ENCODE results near the gene MRC2. TPM values are rescaled to one million over a fixed set of nuclear protein-coding genes. Genes with fewer than 3 reads are reported as not detected.

The MRC2 gene
- total RNA-seq, 2 donors from 2014 or later, result 2.0 to 2.1 TPM

- Mint-ChIP-seq H3K36me3 (no peaks in the 10 kb centered on the region), H3K27me3 (peaks cover 11 to 15% of the 10 kb centered on the region in 2 donors), H3K27ac (peak overlapping the region in 1 of 2 donors; percentile 53), H3K4me3 (peak overlapping the region; percentile 74), H3K9me3 (no peaks in the 10 kb centered on the region), H3K4me1 (ENCODE audit: low read depth in 2 of 2) (peaks cover 23 to 25% of the 10 kb centered on the region in 2 donors)
- ATAC-seq (peak in 1 of 2 donors; percentile 1), DNase-seq (ENCODE audit: low spot score) (no peak)
Measured at GRCh38 chr17:62653826-62654761, 26.6 kb downstream of the MRC2 start.

DNA sequence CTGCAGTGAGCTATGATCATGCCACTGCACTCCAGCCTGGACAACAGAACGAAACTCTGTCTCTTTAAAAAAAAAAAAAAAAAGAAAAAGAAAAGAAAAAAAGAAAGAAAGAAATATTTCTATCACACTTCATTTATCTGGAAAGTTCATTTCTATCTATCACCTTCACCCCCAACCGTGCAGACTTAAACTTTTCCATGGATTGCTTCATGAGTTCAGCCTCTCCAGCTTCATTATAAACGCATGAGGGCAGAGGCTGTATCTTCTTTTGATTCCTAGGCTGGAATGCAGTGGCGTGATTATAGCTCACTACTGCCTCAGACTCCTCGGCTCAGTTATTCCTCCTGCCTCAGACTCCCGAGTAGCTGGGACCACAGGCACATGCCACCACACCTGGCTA is 28.2 kb downstream of the MRC2 start:
- DNase-seq (ENCODE audit: low spot score) (no peak), ATAC-seq (no peak)
- Mint-ChIP-seq H3K4me3 (no peak overlapping the region), H3K27me3 (peaks cover 13 to 15% of the 10 kb centered on the region in 2 donors), H3K36me3 (peaks cover 5% of the 10 kb centered on the region), H3K27ac (no peak overlapping the region), H3K9me3 (peaks cover 1% of the 10 kb centered on the region), H3K4me1 (ENCODE audit: low read depth in 2 of 2) (peaks cover 23 to 25% of the 10 kb centered on the region in 2 donors)

DNA sequence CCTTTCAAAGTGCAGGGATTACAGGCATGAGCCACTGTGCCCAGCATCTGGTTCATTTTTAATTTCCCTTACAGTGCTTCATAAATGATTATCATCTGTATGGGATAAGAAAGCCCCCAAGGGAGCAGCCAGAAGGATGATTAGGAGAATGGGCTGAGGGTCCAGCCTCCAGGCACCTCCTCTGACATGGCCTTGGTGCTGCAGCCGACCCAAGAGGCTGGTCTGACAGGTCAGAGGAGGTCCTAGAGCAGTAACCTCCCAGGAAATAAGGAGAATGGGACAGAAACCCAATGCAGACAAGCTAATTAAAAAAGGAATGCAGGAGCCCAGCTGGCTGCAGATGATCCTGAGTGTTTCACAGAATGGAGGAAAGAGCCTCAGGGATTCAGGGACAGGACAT is 29.0 kb downstream of the MRC2 start:
- H3K9me3 Mint-ChIP-seq, result peaks cover 6% of the 10 kb centered on the region
- H3K27me3 Mint-ChIP-seq, result peaks cover 16 to 21% of the 10 kb centered on the region in 2 donors
- DNase-seq (ENCODE audit: low spot score), result no peak
- H3K4me3 Mint-ChIP-seq, result no peak overlapping the region
- ATAC-seq, result no peak
- H3K36me3 Mint-ChIP-seq, result peaks cover 12% of the 10 kb centered on the region
- H3K27ac Mint-ChIP-seq, result no peak overlapping the region
- peaks cover 23 to 25% of the 10 kb centered on the region in 2 donors for H3K4me1 Mint-ChIP-seq (ENCODE audit: low read depth in 2 of 2)

GRCh38 chr17:62657145-62657665 is 29.7 kb downstream of the MRC2 start:
- Mint-ChIP-seq H3K4me1 (ENCODE audit: low read depth in 2 of 2) (peaks cover 20 to 22% of the 10 kb centered on the region in 2 donors), H3K36me3 (peaks cover 14% of the 10 kb centered on the region), H3K27me3 (peaks cover 19 to 24% of the 10 kb centered on the region in 2 donors), H3K4me3 (no peak overlapping the region), H3K27ac (no peak overlapping the region), H3K9me3 (peaks cover 8% of the 10 kb centered on the region)
- no peak for ATAC-seq
- DNase-seq (ENCODE audit: low spot score), result no peak

GRCh38 chr17:62657690-62658089 is 30.2 kb downstream of the MRC2 start:
- no peak for ATAC-seq
- Mint-ChIP-seq H3K27ac (no peak overlapping the region), H3K36me3 (peaks cover 14% of the 10 kb centered on the region), H3K27me3 (peaks cover 19 to 26% of the 10 kb centered on the region in 2 donors), H3K4me1 (ENCODE audit: low read depth in 2 of 2) (peaks cover 15 to 18% of the 10 kb centered on the region in 2 donors), H3K4me3 (no peak overlapping the region), H3K9me3 (peaks cover 8% of the 10 kb centered on the region)
- DNase-seq (ENCODE audit: low spot score), result no peak

GRCh38 chr17:62658136-62658920 is 30.9 kb downstream of the MRC2 start:
- Mint-ChIP-seq H3K27me3 (peaks cover 26 to 28% of the 10 kb centered on the region in 2 donors), H3K4me1 (ENCODE audit: low read depth in 2 of 2) (peaks cover 13 to 18% of the 10 kb centered on the region in 2 donors), H3K9me3 (peaks cover 8% of the 10 kb centered on the region), H3K4me3 (no peak overlapping the region), H3K36me3 (peaks cover 14% of the 10 kb centered on the region), H3K27ac (peak overlapping the region in 1 of 2 donors; percentile 37)
- DNase-seq (ENCODE audit: low spot score) (no peak), ATAC-seq (no peak)

DNA sequence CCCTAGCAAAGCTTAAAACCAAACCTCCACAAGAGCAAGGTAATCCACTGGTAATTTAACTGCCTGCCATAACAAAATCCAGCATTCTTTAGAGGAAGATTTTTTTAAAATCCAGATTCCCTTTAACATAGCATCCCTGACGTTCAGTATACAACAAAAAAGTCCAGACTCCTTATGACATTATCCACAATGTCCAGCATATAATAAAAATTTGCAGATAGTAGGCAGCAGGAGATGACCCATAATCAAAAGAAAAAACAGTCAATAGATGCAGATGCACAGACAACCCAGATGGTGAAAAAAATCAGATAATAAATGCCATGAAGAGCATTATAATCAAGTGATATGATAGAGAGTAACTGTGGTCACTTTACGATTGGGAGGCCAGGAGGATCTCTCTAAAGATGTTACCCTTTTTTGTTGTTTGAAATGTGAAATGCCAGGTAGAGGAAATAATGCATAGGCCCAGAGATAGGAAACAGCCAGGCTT is 33.2 kb downstream of the MRC2 start:
- no peak for DNase-seq (ENCODE audit: low spot score)
- peaks cover 8% of the 10 kb centered on the region for H3K9me3 Mint-ChIP-seq
- no peak overlapping the region for H3K27ac Mint-ChIP-seq
- H3K4me1 Mint-ChIP-seq (ENCODE audit: low read depth in 2 of 2), result peaks cover 8 to 13% of the 10 kb centered on the region in 2 donors
- H3K36me3 Mint-ChIP-seq, result peaks cover 14% of the 10 kb centered on the region
- no peak for ATAC-seq
- H3K4me3 Mint-ChIP-seq, result no peak overlapping the region
- peaks cover 23 to 29% of the 10 kb centered on the region in 2 donors for H3K27me3 Mint-ChIP-seq

DNA sequence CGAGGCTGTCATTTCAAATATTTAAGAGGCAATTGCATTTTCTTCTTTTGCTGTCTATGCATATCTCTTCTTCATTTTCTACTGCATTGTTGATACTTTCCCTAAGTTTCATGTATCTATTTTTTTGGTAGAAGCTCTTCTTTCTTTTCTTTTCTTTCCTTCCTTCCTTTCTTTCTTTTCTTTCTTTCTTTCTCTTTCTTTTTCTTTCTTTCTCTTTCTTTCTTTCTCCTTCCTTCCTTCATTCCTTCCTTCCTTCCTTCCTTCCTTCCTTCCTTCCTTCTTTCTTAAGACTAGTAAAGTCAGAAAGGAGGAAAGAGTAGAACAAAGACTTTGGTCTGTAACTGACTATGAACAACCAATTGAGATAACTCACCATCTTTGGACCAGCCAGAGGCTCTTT is 33.9 kb downstream of the MRC2 start:
- ATAC-seq, result no peak
- Mint-ChIP-seq H3K36me3 (peaks cover 14% of the 10 kb centered on the region), H3K9me3 (peaks cover 8% of the 10 kb centered on the region), H3K4me3 (no peak overlapping the region), H3K4me1 (ENCODE audit: low read depth in 2 of 2) (peaks cover 8 to 13% of the 10 kb centered on the region in 2 donors), H3K27me3 (peaks cover 23 to 29% of the 10 kb centered on the region in 2 donors), H3K27ac (no peak overlapping the region)
- DNase-seq (ENCODE audit: low spot score), result no peak

GRCh38 chr17:62662855-62663254 is 35.4 kb downstream of the MRC2 start:
- no peak for ATAC-seq
- H3K4me3 Mint-ChIP-seq, result no peak overlapping the region
- H3K9me3 Mint-ChIP-seq, result peaks cover 8% of the 10 kb centered on the region
- no peak overlapping the region for H3K27ac Mint-ChIP-seq
- H3K4me1 Mint-ChIP-seq (ENCODE audit: low read depth in 2 of 2), result peaks cover 8 to 13% of the 10 kb centered on the region in 2 donors
- no peak for DNase-seq (ENCODE audit: low spot score)
- H3K27me3 Mint-ChIP-seq, result peaks cover 23 to 25% of the 10 kb centered on the region in 2 donors
- peaks cover 14% of the 10 kb centered on the region for H3K36me3 Mint-ChIP-seq

DNA sequence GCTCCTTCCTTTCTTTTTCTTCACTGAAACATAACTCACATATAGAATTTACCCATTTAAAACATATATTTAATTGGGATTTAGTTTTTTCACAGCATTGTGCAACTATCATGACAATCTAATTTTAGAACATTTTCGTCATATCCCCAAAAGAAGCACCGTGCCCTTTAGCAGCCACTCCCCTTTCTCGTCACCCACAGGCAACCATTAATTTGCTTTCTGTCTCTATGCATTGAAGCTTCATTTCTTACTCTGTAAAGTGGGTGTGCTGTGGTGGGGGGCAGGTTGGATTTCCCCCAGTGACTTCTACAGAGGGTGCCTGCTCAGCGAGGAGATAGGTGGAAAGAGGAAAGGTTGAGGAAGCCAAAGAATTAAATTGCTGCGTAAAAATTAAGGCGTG is 35.8 kb downstream of the MRC2 start:
- DNase-seq (ENCODE audit: low spot score), result no peak
- Mint-ChIP-seq H3K4me3 (no peak overlapping the region), H3K4me1 (ENCODE audit: low read depth in 2 of 2) (peaks cover 8 to 13% of the 10 kb centered on the region in 2 donors), H3K27ac (peak overlapping the region in 1 of 2 donors; percentile 8), H3K27me3 (peaks cover 22 to 23% of the 10 kb centered on the region in 2 donors), H3K36me3 (peaks cover 14% of the 10 kb centered on the region), H3K9me3 (peaks cover 8% of the 10 kb centered on the region)
- peak in 1 of 2 donors; percentile 64 for ATAC-seq

GRCh38 chr17:62664336-62665120 is 37.1 kb downstream of the MRC2 start:
- Mint-ChIP-seq H3K27ac (no peak overlapping the region), H3K4me1 (ENCODE audit: low read depth in 2 of 2) (peaks cover 8 to 13% of the 10 kb centered on the region in 2 donors), H3K36me3 (peaks cover 14% of the 10 kb centered on the region), H3K27me3 (peaks cover 18 to 22% of the 10 kb centered on the region in 2 donors), H3K4me3 (no peak overlapping the region), H3K9me3 (peaks cover 8% of the 10 kb centered on the region)
- DNase-seq (ENCODE audit: low spot score) (no peak), ATAC-seq (no peak)

DNA sequence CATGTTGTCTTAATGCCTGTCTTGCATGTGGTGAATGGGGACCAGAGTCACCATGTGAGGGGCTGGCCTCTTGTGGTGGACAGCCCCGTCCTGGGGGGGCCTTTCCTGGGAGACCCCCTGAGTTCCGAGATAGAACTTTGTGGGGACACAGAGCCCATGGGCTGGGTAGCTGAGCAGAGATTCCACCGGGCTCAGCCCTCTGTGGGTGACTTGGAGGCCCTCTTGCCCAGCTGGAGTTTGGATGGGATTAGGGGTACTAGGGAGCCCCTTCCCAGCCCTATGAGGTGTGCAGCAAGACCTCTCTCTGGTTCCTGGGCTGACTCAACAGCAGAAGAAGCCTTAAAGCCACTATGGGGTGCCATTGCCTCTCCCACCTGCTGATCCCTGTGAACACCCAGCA is 38.1 kb downstream of the MRC2 start:
- DNase-seq (ENCODE audit: low spot score) (no peak), ATAC-seq (no peak)
- Mint-ChIP-seq H3K36me3 (peaks cover 10% of the 10 kb centered on the region), H3K4me1 (ENCODE audit: low read depth in 2 of 2) (peaks cover 8 to 13% of the 10 kb centered on the region in 2 donors), H3K27ac (no peak overlapping the region), H3K27me3 (peaks cover 16 to 17% of the 10 kb centered on the region in 2 donors), H3K9me3 (peaks cover 7% of the 10 kb centered on the region), H3K4me3 (no peak overlapping the region)
